ENCODE data around the gene WWOX.

The WWOX gene

GRCh38 chr16:78770353-78771091 is 671.1 kb downstream of the WWOX start:
- Mint-ChIP-seq H3K9me3 (peaks cover 0 to 7% of the 10 kb centered on the region in 2 donors), H3K27ac (peak overlapping the region in 1 of 2 donors; percentile 58)

GRCh38 chr16:78773291-78773702 is 673.8 kb downstream of the WWOX start:
- Mint-ChIP-seq H3K27ac (no peak overlapping the region), H3K4me3 (no peak overlapping the region)

More at GRCh38 chr16:78770353-78771091, 671.1 kb downstream of the WWOX start:
- H3K4me1 Mint-ChIP-seq = peaks cover 8% of the 10 kb centered on the region
- DNase-seq (peak; percentile 57 to 62), ATAC-seq (peak; percentile 47)
- no peak overlapping the region for H3K4me3 Mint-ChIP-seq
- H3K27me3 Mint-ChIP-seq = peaks cover 9% of the 10 kb centered on the region

DNA sequence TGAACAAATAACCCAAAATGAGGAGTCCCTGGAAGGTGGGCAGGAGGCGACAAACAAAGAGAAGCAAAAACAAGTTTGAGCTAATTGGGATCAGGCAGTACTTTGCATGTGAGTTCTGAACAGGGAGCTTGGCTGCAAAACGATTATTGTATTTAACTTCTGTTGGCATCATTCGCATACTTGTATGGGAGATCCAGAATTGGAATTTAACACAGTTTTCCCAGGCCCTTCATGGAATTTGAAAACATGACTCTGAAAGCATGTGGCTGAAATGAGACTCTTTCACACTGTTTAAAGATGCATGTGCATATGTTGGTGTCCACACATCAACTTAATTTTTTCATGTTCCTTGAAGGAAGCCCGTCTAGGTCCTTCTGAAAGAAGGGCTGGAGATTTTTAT is 674.3 kb downstream of the WWOX start:
- peaks cover 9% of the 10 kb centered on the region for H3K27me3 Mint-ChIP-seq
- no peak for ATAC-seq
- DNase-seq = no peak
- H3K4me1 Mint-ChIP-seq = peaks cover 15% of the 10 kb centered on the region
- peaks cover 0 to 7% of the 10 kb centered on the region in 2 donors for H3K9me3 Mint-ChIP-seq
- H3K27ac Mint-ChIP-seq = no peak overlapping the region
- H3K4me3 Mint-ChIP-seq = no peak overlapping the region

More at GRCh38 chr16:78773291-78773702, 673.8 kb downstream of the WWOX start:
- Mint-ChIP-seq H3K27me3 (peaks cover 9% of the 10 kb centered on the region), H3K9me3 (peaks cover 0 to 7% of the 10 kb centered on the region in 2 donors), H3K4me1 (peaks cover 10% of the 10 kb centered on the region)
- no peak for DNase-seq
- ATAC-seq = no peak

DNA sequence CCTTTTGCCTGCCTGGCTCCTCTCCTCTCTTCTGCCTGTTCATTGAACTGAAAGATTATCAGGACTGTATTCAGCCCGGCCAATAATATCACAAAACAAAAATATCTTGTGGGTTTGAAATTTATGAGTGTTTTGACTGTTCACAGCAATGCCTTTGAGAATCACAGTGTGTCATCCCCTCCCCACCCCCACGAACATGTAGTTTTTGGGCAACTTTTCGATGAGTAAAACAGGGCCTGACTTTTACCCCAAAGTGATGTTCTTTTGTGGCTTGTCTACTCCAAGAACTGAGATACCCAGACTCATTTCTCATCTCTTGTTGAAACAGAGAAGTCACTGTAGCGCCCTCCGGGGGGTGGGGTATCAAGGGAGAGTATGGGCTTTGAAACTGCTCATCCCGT is 675.7 kb downstream of the WWOX start:
- DNase-seq = peak in 1 of 2 donors; percentile 59

GRCh38 chr16:78778101-78779004 is 678.9 kb downstream of the WWOX start:
- H3K4me3 Mint-ChIP-seq = no peak overlapping the region

More for the DNA sequence above, 675.7 kb downstream of the WWOX start:
- peak; percentile 60 for ATAC-seq
- peaks cover 0 to 7% of the 10 kb centered on the region in 2 donors for H3K9me3 Mint-ChIP-seq
- peaks cover 9% of the 10 kb centered on the region for H3K27me3 Mint-ChIP-seq
- no peak overlapping the region for H3K4me3 Mint-ChIP-seq
- no peak overlapping the region for H3K27ac Mint-ChIP-seq
- peaks cover 15% of the 10 kb centered on the region for H3K4me1 Mint-ChIP-seq

DNA sequence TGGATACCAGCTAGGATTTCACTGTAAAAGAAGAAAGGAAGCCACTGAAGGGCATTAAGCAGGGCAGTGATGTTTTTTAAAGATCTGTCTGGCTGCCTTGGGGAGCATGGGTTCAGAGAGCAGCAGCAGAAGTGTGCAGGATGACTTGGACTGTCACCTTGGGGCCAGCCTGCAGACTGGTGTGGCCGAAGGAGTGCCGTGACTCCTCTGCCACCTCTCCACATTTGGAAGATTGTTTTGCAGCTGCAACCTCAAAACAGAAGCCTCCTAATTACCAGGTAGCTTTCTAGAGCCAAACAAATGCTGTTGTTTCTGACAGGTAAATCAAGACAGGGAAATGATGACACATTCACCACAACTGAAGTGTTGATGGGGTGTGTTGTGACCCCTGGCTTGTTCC is 681.4 kb downstream of the WWOX start:
- H3K27me3 Mint-ChIP-seq = no peaks in the 10 kb centered on the region
- H3K27ac Mint-ChIP-seq = no peak overlapping the region
- no peak overlapping the region for H3K4me3 Mint-ChIP-seq
- H3K4me1 Mint-ChIP-seq = peaks cover 7% of the 10 kb centered on the region
- DNase-seq (no peak), ATAC-seq (no peak)
- H3K9me3 Mint-ChIP-seq = no peaks in the 10 kb centered on the region

More at GRCh38 chr16:78778101-78779004, 678.9 kb downstream of the WWOX start:
- DNase-seq = peak; percentile 18 to 70
- Mint-ChIP-seq H3K4me1 (peaks cover 7% of the 10 kb centered on the region), H3K9me3 (peaks cover 0 to 4% of the 10 kb centered on the region in 2 donors), H3K27me3 (no peaks in the 10 kb centered on the region), H3K27ac (peak overlapping the region; percentile 61 to 86)
- peak; percentile 88 for ATAC-seq

GRCh38 chr16:78782572-78782971 is 683.1 kb downstream of the WWOX start:
- peaks cover 7% of the 10 kb centered on the region for H3K4me1 Mint-ChIP-seq
- no peak for DNase-seq
- no peak overlapping the region for H3K27ac Mint-ChIP-seq
- no peak for ATAC-seq
- H3K27me3 Mint-ChIP-seq = no peaks in the 10 kb centered on the region
- no peaks in the 10 kb centered on the region for H3K9me3 Mint-ChIP-seq
- H3K4me3 Mint-ChIP-seq = no peak overlapping the region

DNA sequence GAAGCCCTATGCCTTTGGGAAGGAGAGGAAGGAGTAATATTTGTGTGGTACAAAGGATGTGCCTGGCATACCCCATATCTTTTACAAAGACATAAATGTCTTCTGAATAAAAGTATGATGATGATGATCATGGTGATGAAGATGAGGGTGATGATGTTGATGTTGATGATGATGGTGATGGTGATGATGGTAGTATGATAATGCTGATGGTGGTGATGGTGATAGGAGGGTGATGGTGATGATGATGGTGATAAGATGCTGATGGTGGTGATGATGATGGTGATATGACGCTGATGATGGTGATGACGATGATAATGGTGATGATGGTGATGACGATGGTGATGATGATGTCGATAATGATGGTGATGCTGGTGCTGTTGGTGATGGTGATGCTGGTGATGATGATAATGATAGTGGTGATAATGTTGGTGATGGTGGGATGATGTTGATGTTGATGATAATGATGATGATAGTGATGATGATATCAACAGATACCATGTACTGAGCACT is 684.2 kb downstream of the WWOX start:
- no peak for ATAC-seq
- Mint-ChIP-seq H3K27ac (no peak overlapping the region), H3K9me3 (no peaks in the 10 kb centered on the region), H3K4me3 (no peak overlapping the region), H3K4me1 (peaks cover 1% of the 10 kb centered on the region), H3K27me3 (no peaks in the 10 kb centered on the region)
- no peak for DNase-seq

DNA sequence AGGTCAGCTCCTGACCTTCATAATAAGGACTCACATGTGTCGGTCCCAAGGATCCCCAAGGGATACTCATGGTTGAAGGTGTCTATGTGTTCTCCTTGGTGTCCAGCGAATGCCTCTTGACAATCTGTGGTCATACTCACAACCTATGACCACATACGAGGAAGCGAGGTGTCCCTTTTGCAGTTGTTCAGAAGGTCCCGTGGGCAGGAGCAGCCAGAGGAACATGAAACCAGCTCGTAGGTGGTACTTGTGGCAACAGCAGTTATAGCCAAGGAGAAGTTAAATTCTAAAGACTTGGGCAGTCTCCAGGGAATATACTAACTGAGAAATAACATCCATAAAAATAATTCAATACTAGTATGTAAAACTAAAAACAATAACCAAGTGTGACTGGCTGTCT is 685.3 kb downstream of the WWOX start:
- Mint-ChIP-seq H3K27me3 (no peaks in the 10 kb centered on the region), H3K4me1 (no peaks in the 10 kb centered on the region), H3K4me3 (no peak overlapping the region), H3K27ac (no peak overlapping the region), H3K9me3 (no peaks in the 10 kb centered on the region)
- no peak for ATAC-seq
- no peak for DNase-seq

- Mint-ChIP-seq H3K4me3 (no peak overlapping the region), H3K27ac (no peak overlapping the region), H3K27me3 (no peaks in the 10 kb centered on the region), H3K4me1 (peaks cover under 1% of the 10 kb centered on the region), H3K9me3 (no peaks in the 10 kb centered on the region)
- ATAC-seq (no peak), DNase-seq (no peak)
Measured at GRCh38 chr16:78785218-78785617, 685.8 kb downstream of the WWOX start.

- ATAC-seq = no peak
- Mint-ChIP-seq H3K27ac (no peak overlapping the region), H3K9me3 (no peaks in the 10 kb centered on the region), H3K27me3 (no peaks in the 10 kb centered on the region), H3K4me3 (no peak overlapping the region), H3K4me1 (peaks cover 10% of the 10 kb centered on the region)
- DNase-seq = no peak
Measured at GRCh38 chr16:78786635-78787034, 687.2 kb downstream of the WWOX start.

DNA sequence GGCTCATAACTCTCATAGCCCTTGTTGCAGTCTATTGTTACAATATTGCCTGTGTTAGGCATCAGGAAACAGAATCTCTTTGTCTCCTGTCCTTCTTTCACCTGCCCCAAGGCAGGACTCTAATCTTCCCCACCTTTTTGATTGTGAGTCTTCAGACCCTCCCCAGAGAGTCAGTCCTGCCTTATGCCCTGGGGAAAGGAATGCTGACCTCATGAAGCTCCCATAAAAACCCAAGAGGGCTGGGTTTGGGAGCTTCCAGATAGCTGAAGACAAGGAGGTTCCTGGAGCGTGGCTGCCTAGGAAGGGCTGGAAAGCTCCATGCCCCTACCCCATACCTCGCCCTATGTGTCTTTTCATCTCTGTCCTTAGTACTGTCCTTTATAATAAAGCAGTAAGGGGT is 688.8 kb downstream of the WWOX start:
- H3K9me3 Mint-ChIP-seq = no peaks in the 10 kb centered on the region

GRCh38 chr16:78788696-78789095 is 689.2 kb downstream of the WWOX start:
- Mint-ChIP-seq H3K4me1 (peaks cover 10% of the 10 kb centered on the region), H3K4me3 (no peak overlapping the region), H3K9me3 (no peaks in the 10 kb centered on the region), H3K27ac (no peak overlapping the region), H3K27me3 (no peaks in the 10 kb centered on the region)
- ATAC-seq (no peak), DNase-seq (no peak)

More for the DNA sequence above, 688.8 kb downstream of the WWOX start:
- peaks cover 10% of the 10 kb centered on the region for H3K4me1 Mint-ChIP-seq
- no peak for ATAC-seq
- no peak overlapping the region for H3K27ac Mint-ChIP-seq
- no peak for DNase-seq
- no peak overlapping the region for H3K4me3 Mint-ChIP-seq
- no peaks in the 10 kb centered on the region for H3K27me3 Mint-ChIP-seq

GRCh38 chr16:78789561-78789960 is 690.1 kb downstream of the WWOX start:
- DNase-seq = no peak
- H3K9me3 Mint-ChIP-seq = no peaks in the 10 kb centered on the region
- ATAC-seq = no peak
- H3K27me3 Mint-ChIP-seq = no peaks in the 10 kb centered on the region
- no peak overlapping the region for H3K4me3 Mint-ChIP-seq
- no peak overlapping the region for H3K27ac Mint-ChIP-seq
- H3K4me1 Mint-ChIP-seq = peaks cover 10% of the 10 kb centered on the region

- H3K27me3 Mint-ChIP-seq = no peaks in the 10 kb centered on the region
- H3K9me3 Mint-ChIP-seq = no peaks in the 10 kb centered on the region
- ATAC-seq = no peak
- peak overlapping the region; percentile 69 to 74 for H3K27ac Mint-ChIP-seq
- H3K4me1 Mint-ChIP-seq = peaks cover 10% of the 10 kb centered on the region
- no peak overlapping the region for H3K4me3 Mint-ChIP-seq
- no peak for DNase-seq
Measured at GRCh38 chr16:78791011-78791410, 691.6 kb downstream of the WWOX start.

GRCh38 chr16:78791926-78792325 is 692.5 kb downstream of the WWOX start:
- H3K4me3 Mint-ChIP-seq = no peak overlapping the region
- DNase-seq (no peak), ATAC-seq (no peak)
- H3K27ac Mint-ChIP-seq = peak overlapping the region in 1 of 2 donors; percentile 42
- H3K9me3 Mint-ChIP-seq = no peaks in the 10 kb centered on the region
- no peaks in the 10 kb centered on the region for H3K27me3 Mint-ChIP-seq
- peaks cover 10% of the 10 kb centered on the region for H3K4me1 Mint-ChIP-seq

All from stimulated activated naive CD8-positive, alpha-beta T cell treated with anti-CD3 and anti-CD28 coated beads, Interleukin-15, amount 100 ng/mL, for 72 hours (primary cell).